HG02678 (cell line): ENCODE results near the gene STK31.
"Not testable (repeated sequence)": the region's sequence is repeated elsewhere in the genome, so short reads cannot be mapped to it uniquely, and the experiment has no call there.

Experiments
- ATAC-seq: cut with Tn5 transposase; IDR thresholded peaks from one replicate; pipeline ENCODE4 v1.9.1; 2021; ENCODE audit warnings: mild to moderate bottlenecking, moderate library complexity; ENCODE audit not compliant: unreplicated experiment

Gene STK31

DNA sequence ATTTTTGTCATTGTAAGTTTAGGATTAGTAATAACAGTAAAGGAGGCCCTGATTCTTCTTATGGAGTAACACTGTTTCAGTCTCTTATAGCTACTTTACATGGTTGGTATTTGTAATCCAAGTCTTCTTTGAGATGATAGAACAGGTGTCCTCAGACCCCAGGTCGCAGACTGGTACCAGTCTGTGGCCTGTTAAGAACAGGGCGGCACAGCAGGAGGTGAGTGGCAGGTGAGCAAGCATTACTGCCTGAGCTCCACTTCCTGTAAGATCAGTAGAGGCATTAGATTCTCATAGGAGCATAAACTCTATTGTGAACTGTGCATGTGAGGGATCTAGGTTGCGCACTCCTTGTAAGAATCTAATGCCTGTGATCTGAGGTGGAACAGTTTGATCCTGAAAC lies 77.3 kb downstream of the STK31 start:
- ATAC-seq, result no peak

DNA sequence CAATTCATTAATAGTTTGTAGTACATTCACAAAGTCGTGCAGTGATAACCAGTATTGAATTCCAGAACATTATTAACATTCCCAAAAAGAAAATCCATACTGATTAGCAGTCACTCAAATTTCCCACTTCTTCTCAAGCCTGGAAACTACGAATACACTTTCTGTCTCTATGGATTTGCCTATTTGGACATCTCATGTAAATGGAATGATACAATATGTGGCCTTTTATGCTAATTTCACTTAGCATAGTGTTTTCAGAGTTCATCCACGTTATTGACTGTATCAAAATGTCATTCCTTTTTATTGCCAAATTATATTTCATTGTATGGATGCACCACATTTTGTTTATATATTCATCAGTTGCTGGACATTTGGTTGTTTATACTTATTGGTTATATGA lies 78.8 kb downstream of the STK31 start:
- ATAC-seq, result no peak

GRCh38 chr7:23791721-23792120 lies 81.7 kb downstream of the STK31 start:
- ATAC-seq, result no peak

DNA sequence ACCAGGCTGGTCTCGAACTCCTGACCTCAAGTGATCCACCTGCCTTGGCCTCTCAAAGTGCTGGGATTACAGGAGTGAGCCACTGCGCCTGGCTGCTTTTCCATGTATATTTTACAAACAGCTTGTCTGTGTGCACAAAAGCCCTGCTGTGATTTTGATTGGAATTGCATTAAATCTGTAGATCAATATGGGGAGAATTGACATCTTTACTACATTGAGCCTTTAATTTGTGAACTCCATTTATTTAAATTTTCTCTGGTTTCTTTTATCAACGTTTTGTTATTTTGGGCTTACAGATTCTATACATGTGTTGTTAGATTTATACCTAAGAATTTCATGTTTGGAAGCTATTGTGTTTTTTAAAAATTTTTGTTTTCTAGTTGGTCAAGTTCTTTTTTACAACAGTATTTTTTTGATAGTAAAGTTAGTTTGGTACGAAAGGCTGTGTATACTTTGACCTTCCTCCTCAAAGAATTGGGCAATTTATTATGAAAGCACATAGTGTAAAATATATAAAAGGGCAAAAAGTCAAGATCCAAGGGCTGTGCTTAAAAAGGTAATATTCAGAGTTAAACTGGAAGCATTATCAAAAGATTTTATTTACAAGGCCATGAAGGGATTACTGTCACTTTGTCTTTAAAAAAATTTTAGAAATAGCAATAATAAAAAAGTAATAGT lies 92.8 kb downstream of the STK31 start:
- no peak for ATAC-seq

GRCh38 chr7:23804707-23805106 lies 94.7 kb downstream of the STK31 start:
- no peak for ATAC-seq

DNA sequence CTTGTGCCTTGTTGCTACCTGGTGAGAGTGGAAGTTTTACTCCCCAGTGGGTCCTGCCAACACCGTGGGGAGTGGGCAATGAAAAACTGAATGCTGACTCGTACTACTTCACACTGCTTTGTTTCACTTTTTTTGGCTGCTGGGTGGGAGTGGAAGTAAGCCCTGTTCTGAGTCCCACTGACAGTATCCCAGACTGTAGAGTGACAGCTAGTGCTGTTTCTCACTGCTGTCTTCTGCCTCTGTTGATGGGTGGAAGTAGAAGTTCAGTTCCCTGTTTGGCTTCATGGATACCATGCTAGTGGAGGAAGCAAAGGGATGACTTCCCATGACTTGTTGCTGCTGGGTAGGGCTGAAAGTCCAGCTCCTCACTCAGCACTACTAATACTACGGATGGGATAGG lies 98.4 kb downstream of the STK31 start:
- ATAC-seq, result no peak

GRCh38 chr7:23810099-23810498 lies 100.1 kb downstream of the STK31 start:
- no peak for ATAC-seq

DNA sequence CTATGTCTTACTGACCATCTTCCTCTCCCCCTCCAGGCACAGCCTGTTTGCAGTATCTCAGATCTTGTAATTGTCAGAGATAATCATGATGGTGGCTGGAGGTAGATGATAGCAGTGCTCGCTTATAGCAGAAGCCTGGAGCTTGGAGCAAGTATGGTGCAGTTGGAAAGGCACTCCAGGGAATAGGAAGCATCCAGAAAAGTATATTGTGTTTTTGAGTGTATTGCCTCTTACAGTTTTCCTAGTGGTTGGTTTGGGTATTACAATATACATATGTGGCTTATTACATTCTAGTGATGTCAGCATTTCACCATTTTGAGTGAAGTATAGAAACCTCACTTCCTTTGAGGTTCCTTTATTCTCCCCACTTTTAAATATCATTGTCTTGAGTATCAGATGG lies 101.5 kb downstream of the STK31 start:
- no peak for ATAC-seq

- not testable (repeated sequence) for ATAC-seq
Observed at GRCh38 chr7:23828125-23828524, 118.1 kb downstream of the STK31 start.

DNA sequence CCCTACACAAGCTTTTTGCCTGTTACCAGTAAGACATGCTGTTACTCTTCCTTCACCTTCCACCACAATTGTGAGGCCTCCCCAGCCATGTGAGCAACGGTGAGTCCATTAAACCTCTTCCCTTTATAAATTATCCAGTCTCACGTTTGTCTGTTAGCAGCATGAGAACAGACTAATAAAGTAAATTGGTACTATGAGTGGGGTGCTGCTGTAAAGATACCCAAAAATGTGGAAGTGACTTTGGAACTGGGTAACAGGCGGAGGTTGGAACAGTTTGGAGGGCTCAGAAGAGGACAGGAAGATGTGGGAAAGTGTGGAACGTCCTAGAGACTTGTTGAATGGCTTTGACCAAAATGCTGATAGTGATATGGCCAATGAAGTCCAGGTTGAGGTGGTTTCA lies 122.7 kb downstream of the STK31 start:
- not testable (repeated sequence) for ATAC-seq

DNA sequence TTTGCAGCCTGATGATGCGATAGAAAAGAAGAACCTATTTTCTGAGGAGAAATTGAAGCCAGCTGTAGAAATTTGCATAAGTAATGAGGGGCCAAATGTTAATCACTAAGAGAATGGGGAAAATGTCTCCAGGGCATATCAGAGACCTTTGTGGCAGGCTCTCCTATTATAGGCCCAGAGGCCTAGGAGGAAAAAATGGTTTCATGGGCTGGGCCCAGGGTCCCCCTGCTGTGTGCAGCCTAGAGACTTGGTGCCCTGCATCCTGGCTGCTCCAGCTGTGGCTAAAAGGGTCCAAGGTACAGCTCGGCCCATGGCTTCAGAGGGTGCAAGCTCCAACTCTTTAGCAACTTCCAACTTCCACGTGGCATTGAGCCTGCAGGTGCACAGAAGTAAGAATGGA lies 123.4 kb downstream of the STK31 start:
- ATAC-seq, result no peak

DNA sequence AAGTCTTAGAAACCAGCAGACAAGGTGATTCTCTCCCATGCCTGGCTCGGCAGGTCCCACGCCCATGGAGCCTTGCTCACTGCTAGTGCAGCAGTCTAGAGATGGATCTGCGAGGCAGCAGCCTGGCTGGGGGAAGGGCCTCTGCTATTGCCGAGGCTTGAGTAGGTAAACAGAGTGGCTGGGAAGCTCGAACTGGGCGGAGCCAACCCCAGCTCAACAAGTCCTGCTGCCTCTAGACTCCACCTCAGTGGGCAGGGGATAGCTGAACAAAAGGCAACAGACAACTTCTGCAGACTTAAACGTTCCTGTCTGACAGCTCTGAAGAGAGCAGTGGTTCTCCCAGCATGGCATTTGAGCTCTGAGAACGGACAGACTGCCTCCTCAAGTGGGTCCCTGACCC lies 134.8 kb downstream of the STK31 start:
- ATAC-seq, result not testable (repeated sequence)

- no peak for ATAC-seq
Observed at GRCh38 chr7:23852135-23852534, 142.1 kb downstream of the STK31 start.

GRCh38 chr7:23852988-23853387 lies 143.0 kb downstream of the STK31 start:
- ATAC-seq, result no peak

DNA sequence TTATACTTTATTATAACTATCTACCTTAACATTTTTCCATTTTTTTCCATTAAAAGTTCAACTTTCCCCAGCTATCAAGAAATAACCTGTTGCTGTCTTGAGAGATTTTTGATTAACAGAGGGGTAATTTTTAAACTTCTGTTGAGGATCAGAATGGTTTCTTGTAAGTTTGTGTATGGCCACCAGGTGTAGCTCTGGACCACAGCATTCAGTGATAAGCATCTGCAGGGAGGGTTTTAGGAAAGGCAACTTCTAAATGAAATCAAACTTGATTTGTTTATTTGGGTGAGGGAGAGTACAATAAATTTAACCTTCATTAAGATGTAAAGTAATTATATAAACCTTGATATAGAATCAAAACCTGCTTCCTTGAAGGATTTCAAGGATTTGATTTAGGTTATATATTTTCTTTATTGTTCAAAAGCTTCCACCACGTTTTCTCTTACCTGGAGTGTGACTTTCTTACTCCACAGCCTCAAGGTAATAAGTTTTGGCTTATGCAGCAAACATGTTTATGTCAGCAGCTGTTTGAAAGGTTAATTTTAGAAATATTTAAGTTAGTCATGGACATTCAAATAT lies 153.3 kb downstream of the STK31 start:
- ATAC-seq, result no peak

GRCh38 chr7:23864973-23865372 lies 155.0 kb downstream of the STK31 start:
- ATAC-seq, result no peak

- ATAC-seq, result no peak
Observed at GRCh38 chr7:23873306-23873705, 163.3 kb downstream of the STK31 start.

GRCh38 chr7:23876526-23876925 lies 166.5 kb downstream of the STK31 start:
- ATAC-seq, result not testable (repeated sequence)
